ENCODE data around the gene MARCKSL1. TPM values are rescaled to one million over a fixed set of nuclear protein-coding genes. Genes with fewer than 3 reads are reported as not detected.
A peak's percentile ranks its signal among the peaks of the same experiment; 100 is the strongest.

The MARCKSL1 gene
- total and polyA plus RNA-seq, 2 of the 13 experiments (the other 11 are each of a cell fraction or from before 2014, with no cell fraction given): 81.9 to 155 TPM

- TF ChIP-seq MLLT10 (CRISPR knock-in tag; IDR thresholded peaks at IDR 0.05): no peak
- TF ChIP-seq CREB1 (IDR thresholded peaks at IDR 0.05): no peak
- TF ChIP-seq CREB1 (CRISPR knock-in tag; IDR thresholded peaks at IDR 0.05): peak; percentile 62
- no peak for TF ChIP-seq ZFYVE20 (CRISPR knock-in tag; IDR thresholded peaks at IDR 0.05; ENCODE audit: borderline replicate concordance, low read depth)
- TF ChIP-seq ZNF746 (CRISPR knock-in tag; IDR thresholded peaks at IDR 0.05): peak; percentile 57
- TF ChIP-seq ZNF83 (CRISPR knock-in tag; IDR thresholded peaks at IDR 0.05; ENCODE audit: borderline replicate concordance): no peak
- TF ChIP-seq ZNF710 (CRISPR knock-in tag; IDR thresholded peaks at IDR 0.05; ENCODE audit: borderline replicate concordance): no peak
- no peak for TF ChIP-seq PLRG1 (conservative IDR thresholded peaks at IDR 0.05)
- TF ChIP-seq AHDC1 (CRISPR knock-in tag; IDR thresholded peaks at IDR 0.05; ENCODE audit: borderline replicate concordance): no peak
- no peak for TF ChIP-seq ZNF713 (CRISPR knock-in tag; IDR thresholded peaks at IDR 0.05)
- TF ChIP-seq ZNF841 (CRISPR knock-in tag; IDR thresholded peaks at IDR 0.05; ENCODE audit: borderline replicate concordance): no peak
- no peak for TF ChIP-seq ZNF510 (CRISPR knock-in tag; IDR thresholded peaks at IDR 0.05; ENCODE audit: low read depth)
- TF ChIP-seq ZNF546 (CRISPR knock-in tag; conservative IDR thresholded peaks at IDR 0.05): no peak; the same call in 1 of the 2 replicates
- no peak for TF ChIP-seq TRAFD1 (CRISPR knock-in tag; IDR thresholded peaks at IDR 0.05; ENCODE audit: borderline replicate concordance)
- TF ChIP-seq NRL (CRISPR knock-in tag; IDR thresholded peaks at IDR 0.05; ENCODE audit: borderline replicate concordance): no peak; the same call in 1 of the 2 replicates
- TF ChIP-seq MLX (CRISPR knock-in tag; IDR thresholded peaks at IDR 0.05): no peak
- no peak; the same call in 1 of the 2 replicates for TF ChIP-seq ZNF800 (CRISPR knock-in tag; IDR thresholded peaks at IDR 0.05)
Observed at GRCh38 chr1:32291708-32292538, 44.1 kb downstream of the MARCKSL1 start, which contains the start of gene HDAC1 (continued).

Measured in HepG2 (cell line).